ENCODE data around the gene CFAP74. TPM values are rescaled to one million over a fixed set of nuclear protein-coding genes. Genes with fewer than 3 reads are reported as not detected.

CFAP74 gene
- total and polyA plus RNA-seq, 2 of the 13 experiments (the other 11 are each of a cell fraction or from before 2014, with no cell fraction given), result 0.27 to 0.62 TPM

GRCh38 chr1:1919304-1920056, 84.1 kb downstream of the CFAP74 start (continued):
- TF ChIP-seq ZNF572 (CRISPR knock-in tag; IDR thresholded peaks at IDR 0.05) (no peak), ZNF800 (CRISPR knock-in tag; IDR thresholded peaks at IDR 0.05) (no peak), ZNF770 (CRISPR knock-in tag; IDR thresholded peaks at IDR 0.05) (no peak), ZNF792 (CRISPR knock-in tag; IDR thresholded peaks at IDR 0.05) (peak; percentile 92), SIN3A (IDR thresholded peaks at IDR 0.05; ENCODE audit: borderline replicate concordance, low read depth, low read length) (peak; percentile 48; the same call in 1 of the 2 replicates), ZNF3 (CRISPR knock-in tag; IDR thresholded peaks at IDR 0.05) (no peak), ZNF784 (CRISPR knock-in tag; IDR thresholded peaks at IDR 0.05; ENCODE audit: borderline replicate concordance) (peak; percentile 39; the same call in 1 of the 2 replicates), EP300 (IDR thresholded peaks at IDR 0.05; ENCODE audit: low read depth in 2 of 2, low read length in 2 of 2) (no peak), EP300 (CRISPR knock-in tag; IDR thresholded peaks at IDR 0.05; ENCODE audit: borderline replicate concordance) (no peak), TCF7 (IDR thresholded peaks at IDR 0.05; ENCODE audit: low read depth) (no peak), IKZF5 (CRISPR knock-in tag; IDR thresholded peaks at IDR 0.05) (no peak; the same call in 1 of the 2 replicates), ZNF547 (CRISPR knock-in tag; IDR thresholded peaks at IDR 0.05) (peak; percentile 69; the same call in 1 of the 2 replicates), DDIT3 (CRISPR knock-in tag; IDR thresholded peaks at IDR 0.05) (no peak), ZNF644 (CRISPR knock-in tag; IDR thresholded peaks at IDR 0.05; ENCODE audit: low read depth) (no peak), ZNF709 (CRISPR knock-in tag; IDR thresholded peaks at IDR 0.05) (no peak), ZBTB38 (CRISPR knock-in tag; IDR thresholded peaks at IDR 0.05) (peak; percentile 76; the same call in 1 of the 2 replicates), ZNF773 (CRISPR knock-in tag; IDR thresholded peaks at IDR 0.05; ENCODE audit: borderline replicate concordance) (peak; percentile 81; the same call in 1 of the 2 replicates), DZIP1 (CRISPR knock-in tag; IDR thresholded peaks at IDR 0.05) (peak; percentile 63; the same call in 1 of the 2 replicates), ZNF672 (CRISPR knock-in tag; IDR thresholded peaks at IDR 0.05) (no peak), SOX6 (IDR thresholded peaks at IDR 0.05) (no peak), SOX6 (CRISPR knock-in tag; IDR thresholded peaks at IDR 0.05) (peak; percentile 59), MAFG (CRISPR knock-in tag; IDR thresholded peaks at IDR 0.05) (no peak)

Data from HepG2 (cell line).